GM18507 (cell line): ENCODE data around the gene TEX26.

Experiments used
- DNase-seq: peaks from one replicate; pipeline ENCODE4 v3.0.0; 2011; ENCODE audit warnings: low read depth; ENCODE audit not compliant: insufficient read length; ENCODE audit errors: extremely low spot score
- FAIRE-seq: peaks from 2 replicates; lab custom pipeline; 2011; peaks lifted over from hg19 to GRCh38; lab: Jason Lieb, UNC

The TEX26 gene

GRCh38 chr13:30971575-30971974, 39.1 kb downstream of the TEX26 start:
- DNase-seq (no peak), FAIRE-seq (no peak)

GRCh38 chr13:30972888-30973377, 40.5 kb downstream of the TEX26 start:
- FAIRE-seq, result no peak
- no peak for DNase-seq

- FAIRE-seq (no peak), DNase-seq (no peak)
Observed at GRCh38 chr13:30974350-30974749, 41.9 kb downstream of the TEX26 start.

- no peak for DNase-seq
- no peak for FAIRE-seq
Observed at GRCh38 chr13:30976025-30976424, 43.6 kb downstream of the TEX26 start.

- DNase-seq, result no peak
- FAIRE-seq, result peak; percentile 21
Observed at GRCh38 chr13:30978981-30979956, 46.8 kb downstream of the TEX26 start.

GRCh38 chr13:30982506-30982905, 50.0 kb downstream of the TEX26 start:
- FAIRE-seq, result peak; percentile 68
- no peak for DNase-seq

- DNase-seq, result no peak
- no peak for FAIRE-seq
Observed at GRCh38 chr13:30982906-30983305, 50.5 kb downstream of the TEX26 start.

- no peak for DNase-seq
- no peak for FAIRE-seq
Observed at GRCh38 chr13:30983431-30983830, 51.0 kb downstream of the TEX26 start.

- FAIRE-seq (peak; percentile 83), DNase-seq (no peak)
Observed at GRCh38 chr13:30984620-30985019, 52.2 kb downstream of the TEX26 start.

GRCh38 chr13:30985637-30986205, 53.3 kb downstream of the TEX26 start:
- DNase-seq (no peak), FAIRE-seq (no peak)

- no peak for DNase-seq
- FAIRE-seq, result no peak
Observed at GRCh38 chr13:30991184-30991583, 58.7 kb downstream of the TEX26 start.

GRCh38 chr13:30991922-30992321, 59.5 kb downstream of the TEX26 start:
- no peak for FAIRE-seq
- no peak for DNase-seq

- DNase-seq, result no peak
- no peak for FAIRE-seq
Observed at GRCh38 chr13:30995331-30995730, 62.9 kb downstream of the TEX26 start.

- no peak for DNase-seq
- FAIRE-seq, result no peak
Observed at GRCh38 chr13:30997697-30998096, 65.2 kb downstream of the TEX26 start.

- FAIRE-seq (no peak), DNase-seq (no peak)
Observed at GRCh38 chr13:30998136-30999088, 66.0 kb downstream of the TEX26 start.

- DNase-seq (no peak), FAIRE-seq (no peak)
Observed at GRCh38 chr13:31000889-31001288, 68.4 kb downstream of the TEX26 start.

GRCh38 chr13:31001647-31002046, 69.2 kb downstream of the TEX26 start:
- DNase-seq (no peak), FAIRE-seq (no peak)

GRCh38 chr13:31005066-31005465, 72.6 kb downstream of the TEX26 start:
- no peak for FAIRE-seq
- DNase-seq, result no peak

GRCh38 chr13:31007417-31007816, 75.0 kb downstream of the TEX26 start:
- FAIRE-seq, result no peak
- DNase-seq, result no peak
